Sigmoid colon (tissue), 7 donors: ENCODE data around the gene GPX8. TPM values are rescaled to one million over a fixed set of nuclear protein-coding genes. Genes with fewer than 3 reads are reported as not detected.
A peak's percentile ranks its signal among the peaks of the same experiment; 100 is the strongest.

ENCODE experiments used
- DNase-seq: peaks from one replicate; pipeline ENCODE4 v3.0.0-alpha.2; 2019
- H3K27ac ChIP-seq, 4 donors: fragments of 200-600 bp; sonication (generic); one replicate each; pipeline ENCODE4 v1.5.1; 2016 to 2019; ENCODE audit warnings: mild to moderate bottlenecking in 1 of 4
- H3K27me3 ChIP-seq, 3 donors: fragments of 200-600 bp; sonication (generic); one replicate each; pipeline ENCODE4 v1.5.1; 2019; ENCODE audit warnings: mild to moderate bottlenecking in 1 of 3
- H3K36me3 ChIP-seq, 4 donors: fragments of 200-600 bp; sonication (generic); one replicate each; pipeline ENCODE4 v1.5.1; 2016 to 2019
- H3K4me1 ChIP-seq, 4 donors: fragments of 200-600 bp; sonication (generic); one replicate each; pipeline ENCODE4 v1.5.1; 2017 to 2019
- H3K4me3 ChIP-seq, 4 donors: fragments of 200-600 bp; sonication (generic); one replicate each; pipeline ENCODE4 v1.5.1; 2017 to 2019; ENCODE audit warnings: mild to moderate bottlenecking in 2 of 4, moderate library complexity in 1 of 4
- H3K9me3 ChIP-seq, 4 donors: fragments of 200-600 bp in 3 of 4; sonication (generic) in 3 of 4; one replicate each; pipeline versions ENCODE4 v1.5.1 to v1.6.1; 2013 to 2019
- EP300 ChIP-seq, 4 donors: sonication (generic); formaldehyde crosslinking; IDR thresholded peaks; one replicate each; pipeline ENCODE4 v1.6.1; 2017; ENCODE audit warnings: antibody characterized with exemption in 4 of 4
- POLR2A ChIP-seq, 2 donors: fragments of 450-650 bp; IDR thresholded peaks; one replicate each; pipeline ENCODE4 v1.6.1; 2016; ENCODE audit warnings: antibody characterized with exemption in 2 of 2, mild to moderate bottlenecking in 2 of 2, moderate library complexity in 2 of 2
- POLR2AphosphoS5 ChIP-seq, 4 donors: sonication (generic); formaldehyde crosslinking; IDR thresholded peaks; one replicate each; pipeline ENCODE4 v1.6.1; 2017; ENCODE audit warnings: antibody characterized with exemption in 4 of 4
- WGBS, 2 donors: extraction: QIAGEN DNeasy Blood & Tissue Kit; methylation state at CpG; one replicate each; pipeline ENCODE4 v1.1.7; 2013; 5-methylcytosine and 5-hydroxymethylcytosine counted together
- intact Hi-C: fragments of 100-400 bp; cut with DNase I; formaldehyde crosslinking; loops from one replicate; pipeline ENCODE4 v1.15.1; 2023
- polyA plus RNA-seq, 3 donors: library from polyadenylated mRNA; stranded (reverse); fragments of 200-250 nt; gene quantifications; one replicate each; pipeline ENCODE4 v1.2.3, GENCODE V29; 2013
- total RNA-seq, 4 donors: library from RNA; depleted of rRNA; stranded (reverse); fragments of >200 nt; gene quantifications; one replicate each; pipeline ENCODE4 v1.1.0, GENCODE V29; 2016
- TF ChIP-seq, protein P1 (sequence below), 4 experiments: fragments of 450-650 bp in 3 of 4; fragments of 200-600 bp in 1 of 4; IDR thresholded peaks; one replicate each; pipeline ENCODE4 v1.5.1; 2016 to 2019; ENCODE audit warnings: antibody characterized with exemption in 4 of 4, mild to moderate bottlenecking in 3 of 4, moderate library complexity in 2 of 4
- donor health status: healthy with polysubstance abuse.
- donor health status: Bipolar disorder and iron deficiency.
- donor health status: healthy.

The GPX8 gene
- total and polyA plus RNA-seq, 7 donors: 1.8 to 20.8 (median 14.2) TPM

- TF ChIP-seq POLR2A (IDR thresholded peaks at IDR 0.05): no peak
- TF ChIP-seq, protein P1, sequence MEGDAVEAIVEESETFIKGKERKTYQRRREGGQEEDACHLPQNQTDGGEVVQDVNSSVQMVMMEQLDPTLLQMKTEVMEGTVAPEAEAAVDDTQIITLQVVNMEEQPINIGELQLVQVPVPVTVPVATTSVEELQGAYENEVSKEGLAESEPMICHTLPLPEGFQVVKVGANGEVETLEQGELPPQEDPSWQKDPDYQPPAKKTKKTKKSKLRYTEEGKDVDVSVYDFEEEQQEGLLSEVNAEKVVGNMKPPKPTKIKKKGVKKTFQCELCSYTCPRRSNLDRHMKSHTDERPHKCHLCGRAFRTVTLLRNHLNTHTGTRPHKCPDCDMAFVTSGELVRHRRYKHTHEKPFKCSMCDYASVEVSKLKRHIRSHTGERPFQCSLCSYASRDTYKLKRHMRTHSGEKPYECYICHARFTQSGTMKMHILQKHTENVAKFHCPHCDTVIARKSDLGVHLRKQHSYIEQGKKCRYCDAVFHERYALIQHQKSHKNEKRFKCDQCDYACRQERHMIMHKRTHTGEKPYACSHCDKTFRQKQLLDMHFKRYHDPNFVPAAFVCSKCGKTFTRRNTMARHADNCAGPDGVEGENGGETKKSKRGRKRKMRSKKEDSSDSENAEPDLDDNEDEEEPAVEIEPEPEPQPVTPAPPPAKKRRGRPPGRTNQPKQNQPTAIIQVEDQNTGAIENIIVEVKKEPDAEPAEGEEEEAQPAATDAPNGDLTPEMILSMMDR (IDR thresholded peaks at IDR 0.05): no peak
- no peak for TF ChIP-seq EP300 (IDR thresholded peaks at IDR 0.05)
- TF ChIP-seq POLR2AphosphoS5 (IDR thresholded peaks at IDR 0.05): no peak
- Histone ChIP-seq H3K9me3 (no peaks in the 10 kb centered on the region), H3K4me3 (no peak overlapping the region), H3K36me3 (no peaks in the 10 kb centered on the region), H3K27ac (no peak overlapping the region), H3K4me1 (no peaks in the 10 kb centered on the region), H3K27me3 (no peaks in the 10 kb centered on the region)
- no peak for DNase-seq
- WGBS, 2 donors: 51 to 66% methylated on average over 3 of the region's 3 CpGs
- intact Hi-C loops: no loop called here
These were observed 5.1 kb upstream of the GPX8 start for GRCh38 chr5:55154873-55155272.

DNA sequence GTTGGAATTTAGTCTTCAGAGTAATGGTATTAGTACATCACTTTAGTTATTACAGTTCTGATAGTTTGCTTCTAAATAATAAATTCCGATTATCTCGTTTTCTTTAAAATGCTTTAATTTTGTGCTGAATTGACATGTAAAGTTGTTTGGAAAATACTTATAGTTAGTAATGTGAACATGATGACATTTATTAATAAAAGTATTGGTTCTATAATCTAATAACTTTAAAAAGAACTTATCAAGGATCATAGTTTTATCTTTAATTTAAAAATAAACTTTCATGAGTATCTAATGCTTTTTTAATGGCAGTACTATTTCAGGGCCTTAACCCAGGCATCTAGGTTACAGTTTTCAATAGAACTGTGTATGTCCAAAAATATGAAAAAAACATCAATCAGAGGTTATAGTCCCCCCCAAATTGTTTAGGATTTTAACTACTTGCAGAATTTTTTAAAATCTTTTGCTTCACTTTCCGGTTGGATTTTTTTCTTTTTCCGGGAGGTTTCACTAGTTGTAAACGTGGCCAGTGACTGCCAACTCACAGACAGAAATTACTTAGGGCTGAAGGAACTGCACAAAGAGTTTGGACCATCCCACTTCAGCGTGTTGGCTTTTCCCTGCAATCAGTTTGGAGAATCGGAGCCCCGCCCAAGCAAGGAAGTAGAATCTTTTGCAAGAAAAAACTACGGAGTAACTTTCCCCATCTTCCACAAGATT lies 680 bp downstream of the GPX8 start:
- Histone ChIP-seq H3K27me3 (no peaks in the 10 kb centered on the region), H3K4me3 (peak overlapping the region; percentile 24 to 51 (median 46)), H3K36me3 (peaks cover 0 to 12% (median 0%) of the 10 kb centered on the region in 4 donors), H3K4me1 (peaks cover 0 to 6% (median 0%) of the 10 kb centered on the region in 4 donors), H3K27ac (peak overlapping the region; percentile 67 to 75 (median 71)), H3K9me3 (no peaks in the 10 kb centered on the region)
- intact Hi-C loops: loop anchor here (10.0 kb wide), 1 partner anchor 636 kb away; no protein-coding TSS in a partner anchor
- DNase-seq: peak; percentile 86
- 10 to 20% methylated on average over 9 of the region's 9 CpGs for WGBS, 2 donors
- TF ChIP-seq, protein P1 (IDR thresholded peaks at IDR 0.05): no peak
- TF ChIP-seq POLR2AphosphoS5 (IDR thresholded peaks at IDR 0.05) (peak in 3 of 4 donors; percentile 21 to 76 (median 44)), POLR2A (IDR thresholded peaks at IDR 0.05) (no peak)

DNA sequence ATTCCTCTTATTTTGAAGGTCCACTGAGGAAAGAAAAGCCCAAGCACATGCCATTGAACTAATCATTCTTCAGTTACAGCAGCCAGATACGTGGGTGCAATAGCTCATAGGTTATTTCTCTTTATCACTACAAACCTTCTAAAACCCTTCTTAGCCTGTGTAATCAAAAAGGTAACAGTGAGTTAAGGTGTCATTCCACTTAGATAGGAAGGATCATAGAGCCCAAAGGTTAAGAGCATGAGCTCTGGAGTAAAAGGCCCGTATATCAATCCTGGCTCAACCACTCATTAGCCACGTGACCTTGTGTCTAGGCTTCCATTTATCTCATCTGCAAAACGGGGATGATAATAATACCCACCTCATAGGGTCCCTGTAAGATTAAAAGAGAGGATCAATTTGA lies 2.7 kb downstream of the GPX8 start:
- DNase-seq: no peak
- Histone ChIP-seq H3K4me1 (peaks cover 0 to 6% (median 0%) of the 10 kb centered on the region in 4 donors), H3K27me3 (no peaks in the 10 kb centered on the region), H3K4me3 (no peak overlapping the region), H3K9me3 (no peaks in the 10 kb centered on the region), H3K27ac (no peak overlapping the region), H3K36me3 (peaks cover 0 to 12% (median 0%) of the 10 kb centered on the region in 4 donors)
- no peak for TF ChIP-seq POLR2A (IDR thresholded peaks at IDR 0.05)
- no peak for TF ChIP-seq POLR2AphosphoS5 (IDR thresholded peaks at IDR 0.05)
- TF ChIP-seq, protein P1 (IDR thresholded peaks at IDR 0.05): no peak
- no peak for TF ChIP-seq EP300 (IDR thresholded peaks at IDR 0.05)
- intact Hi-C loops: loop anchor here (10.0 kb wide), 1 partner anchor 638 kb away; no protein-coding TSS in a partner anchor
- WGBS, 2 donors: 74 to 85% methylated on average over 4 of the region's 4 CpGs

GRCh38 chr5:55171471-55171870 lies 11.5 kb downstream of the GPX8 start:
- Histone ChIP-seq H3K27ac (no peak overlapping the region), H3K9me3 (no peaks in the 10 kb centered on the region), H3K36me3 (no peaks in the 10 kb centered on the region), H3K4me1 (peaks cover 2 to 27% (median 25%) of the 10 kb centered on the region in 4 donors), H3K4me3 (no peak overlapping the region), H3K27me3 (peaks cover 25 to 70% (median 28%) of the 10 kb centered on the region in 3 donors)
- WGBS, 2 donors: 35 to 43% methylated on average over 2 of the region's 2 CpGs
- no peak for DNase-seq
- no peak for TF ChIP-seq POLR2A (IDR thresholded peaks at IDR 0.05)
- intact Hi-C loops: loop anchor here (5.0 kb wide), 2 partner anchors 136 to 541 kb away; partner anchors contain the start of genes DHX29, MTREX and SLC38A9

- no peak overlapping the region for H3K27ac ChIP-seq
- 3 to 7% methylated on average over 15 of the region's 15 CpGs for WGBS, 2 donors
These were observed 12.3 kb downstream of the GPX8 start for GRCh38 chr5:55172051-55172899.

More at GRCh38 chr5:55172051-55172899, 12.3 kb downstream of the GPX8 start:
- DNase-seq: peak; percentile 73
- intact Hi-C loops: loop anchor here (5.0 kb wide), 2 partner anchors 135 to 540 kb away; partner anchors contain the start of genes DHX29, MTREX and SLC38A9
- Histone ChIP-seq H3K36me3 (no peaks in the 10 kb centered on the region), H3K4me1 (peaks cover 2 to 30% (median 28%) of the 10 kb centered on the region in 4 donors), H3K9me3 (no peaks in the 10 kb centered on the region), H3K27me3 (peaks cover 32 to 78% (median 36%) of the 10 kb centered on the region in 3 donors), H3K4me3 (peak overlapping the region; percentile 30 to 46 (median 44))
- TF ChIP-seq EP300 (IDR thresholded peaks at IDR 0.05) (no peak), POLR2A (IDR thresholded peaks at IDR 0.05) (no peak), POLR2AphosphoS5 (IDR thresholded peaks at IDR 0.05) (peak in 3 of 4 donors; percentile 3 to 69 (median 45))
- TF ChIP-seq, protein P1 (IDR thresholded peaks at IDR 0.05): peak; percentile 51 to 85 (median 70)
